ES-I3 (cell line): ENCODE results near the gene SUB1.

Experiments used
- H3K36me3 ChIP-seq: 2 replicates; pipeline ENCODE4 v1.6.1; 2013; ENCODE audit warnings: mild to moderate bottlenecking, low read length, control low read depth, moderate library complexity; ENCODE audit not compliant: insufficient read depth
- H3K4me1 ChIP-seq: 2 replicates; pipeline ENCODE4 v1.6.1; 2013; ENCODE audit warnings: mild to moderate bottlenecking, control low read depth, low read length; ENCODE audit not compliant: insufficient read depth
- H3K9ac ChIP-seq: 2 replicates; pipeline ENCODE4 v1.6.1; 2013; ENCODE audit warnings: low read depth, mild to moderate bottlenecking, low read length, moderate library complexity
- H3K9me3 ChIP-seq: 2 replicates; pipeline ENCODE4 v1.6.1; 2013; ENCODE audit warnings: mild to moderate bottlenecking, low read length, moderate library complexity; ENCODE audit not compliant: control insufficient read depth, insufficient read depth

SUB1 gene

GRCh38 chr5:32600054-32600622 is 14.8 kb downstream of the SUB1 start:
- Histone ChIP-seq H3K9me3 (no peaks in the 10 kb centered on the region), H3K4me1 (no peaks in the 10 kb centered on the region), H3K36me3 (peaks cover 12% of the 10 kb centered on the region), H3K9ac (no peak overlapping the region)

GRCh38 chr5:32601623-32602295 is 16.4 kb downstream of the SUB1 start:
- peaks cover 12% of the 10 kb centered on the region for H3K36me3 ChIP-seq
- H3K9ac ChIP-seq, result no peak overlapping the region
- H3K4me1 ChIP-seq, result no peaks in the 10 kb centered on the region

GRCh38 chr5:32602906-32603305 is 17.5 kb downstream of the SUB1 start:
- peaks cover 10% of the 10 kb centered on the region for H3K36me3 ChIP-seq
- no peaks in the 10 kb centered on the region for H3K9me3 ChIP-seq
- H3K4me1 ChIP-seq, result no peaks in the 10 kb centered on the region
- H3K9ac ChIP-seq, result no peak overlapping the region

More at GRCh38 chr5:32601623-32602295, 16.4 kb downstream of the SUB1 start:
- no peaks in the 10 kb centered on the region for H3K9me3 ChIP-seq

DNA sequence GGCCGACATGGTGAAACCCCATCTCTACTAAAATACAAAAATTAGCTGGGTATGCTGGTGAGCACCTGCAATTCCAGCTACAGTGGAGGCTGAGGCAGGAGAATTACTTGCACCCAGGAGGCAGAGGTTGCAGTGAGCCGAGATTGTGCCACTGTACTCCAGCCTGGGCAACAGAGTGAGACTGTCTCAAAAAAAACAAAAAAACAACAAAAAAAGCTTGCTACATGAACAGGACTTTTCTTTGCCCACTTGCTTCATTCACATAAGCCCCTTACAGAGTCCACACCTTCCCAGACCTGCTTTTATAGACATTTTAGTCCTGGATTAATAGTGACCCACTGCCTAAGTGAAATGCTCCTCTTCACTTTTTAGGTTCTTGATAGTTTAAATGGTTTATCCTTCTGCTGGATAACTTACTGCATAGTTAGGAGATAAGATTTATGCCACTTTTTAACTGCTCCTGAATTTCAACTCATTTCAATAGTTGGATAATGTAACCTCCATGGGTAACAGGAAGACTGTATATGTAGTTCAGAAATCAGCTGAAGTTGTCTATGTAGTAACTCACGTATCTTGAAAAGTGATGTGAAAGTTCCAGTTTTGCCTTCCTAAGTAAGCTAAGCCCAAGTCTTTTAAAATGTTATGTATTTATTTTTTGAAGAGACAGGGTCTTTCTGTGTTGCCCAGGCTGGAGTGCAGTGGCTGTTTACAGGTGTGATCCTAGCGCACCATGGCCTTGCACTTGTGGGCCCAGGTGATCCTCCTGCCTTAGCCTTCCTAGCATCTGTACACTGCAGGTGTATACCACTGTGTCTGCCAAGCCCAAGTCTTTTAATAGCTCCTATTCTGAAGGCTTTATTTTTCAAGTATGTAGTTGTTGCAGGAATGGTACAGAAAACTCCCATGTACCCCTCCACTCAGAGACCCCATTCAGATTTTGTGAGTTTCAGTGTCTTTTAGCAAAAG is 19.7 kb downstream of the SUB1 start:
- no peaks in the 10 kb centered on the region for H3K4me1 ChIP-seq
- no peak overlapping the region for H3K9ac ChIP-seq

DNA sequence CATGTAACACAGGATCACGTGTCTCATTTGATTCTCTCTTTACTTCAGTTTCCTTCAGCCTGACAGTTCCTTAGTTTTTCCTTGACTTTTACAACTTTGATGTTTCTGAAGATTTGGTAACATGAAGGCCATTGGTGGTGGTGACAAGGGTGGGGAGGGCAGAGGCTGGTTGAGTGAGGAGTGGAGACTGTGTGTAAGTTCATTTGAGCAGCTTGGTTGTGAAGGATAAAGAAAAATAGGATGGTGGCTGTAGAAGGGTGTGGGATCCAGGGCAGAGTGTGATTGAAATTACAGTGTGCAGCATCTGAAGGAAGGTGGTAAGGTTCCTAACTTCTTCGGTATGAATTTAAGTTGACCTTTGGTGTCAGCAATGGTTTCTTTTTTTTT is 20.4 kb downstream of the SUB1 start:
- Histone ChIP-seq H3K4me1 (no peaks in the 10 kb centered on the region), H3K9ac (no peak overlapping the region), H3K36me3 (no peaks in the 10 kb centered on the region), H3K9me3 (no peaks in the 10 kb centered on the region)

More for the DNA sequence above, 19.7 kb downstream of the SUB1 start:
- Histone ChIP-seq H3K36me3 (peaks cover 2% of the 10 kb centered on the region), H3K9me3 (no peaks in the 10 kb centered on the region)

DNA sequence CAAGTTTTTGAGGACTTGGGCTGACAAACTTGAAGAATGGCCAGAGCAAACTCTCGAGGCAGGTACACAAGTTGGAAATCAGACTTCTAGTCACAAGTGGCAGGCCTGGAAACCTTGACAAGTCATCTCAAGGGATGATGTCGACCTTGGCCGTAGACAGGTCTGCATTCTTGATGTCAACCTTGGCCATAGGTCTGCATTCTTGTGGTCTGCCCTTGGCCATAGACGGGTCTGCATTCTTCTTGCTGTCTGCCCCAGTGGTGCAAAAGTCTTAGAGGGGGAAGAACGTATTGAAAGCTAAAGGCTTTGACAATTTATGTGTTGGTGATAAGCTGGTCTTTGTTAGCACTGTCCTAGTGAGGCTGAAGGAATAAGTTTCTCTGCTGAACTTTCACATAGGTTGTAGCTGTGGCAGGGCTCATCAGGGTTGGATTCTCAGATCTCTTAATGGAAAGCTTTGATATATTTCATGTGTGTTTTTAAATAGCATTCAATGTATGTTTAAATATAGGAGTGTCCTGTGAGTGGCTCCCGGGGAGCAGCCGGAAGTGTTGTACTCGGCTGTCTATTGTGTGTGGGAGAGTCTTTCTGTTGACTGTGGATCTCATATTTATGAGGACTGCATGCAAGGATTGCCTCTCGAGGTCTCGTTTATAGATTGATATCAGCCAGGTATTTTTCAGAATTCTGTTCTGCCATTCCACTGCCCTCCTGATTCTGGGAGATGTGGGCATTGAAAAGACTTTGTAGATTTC is 27.0 kb downstream of the SUB1 start:
- no peaks in the 10 kb centered on the region for H3K36me3 ChIP-seq
- no peaks in the 10 kb centered on the region for H3K9me3 ChIP-seq
- H3K4me1 ChIP-seq, result no peaks in the 10 kb centered on the region
- no peak overlapping the region for H3K9ac ChIP-seq

GRCh38 chr5:32613050-32613672 is 27.8 kb downstream of the SUB1 start:
- no peaks in the 10 kb centered on the region for H3K36me3 ChIP-seq
- no peaks in the 10 kb centered on the region for H3K9me3 ChIP-seq
- H3K9ac ChIP-seq, result no peak overlapping the region
- H3K4me1 ChIP-seq, result no peaks in the 10 kb centered on the region

- Histone ChIP-seq H3K36me3 (no peaks in the 10 kb centered on the region), H3K9me3 (no peaks in the 10 kb centered on the region), H3K4me1 (no peaks in the 10 kb centered on the region), H3K9ac (no peak overlapping the region)
These were observed 29.9 kb downstream of the SUB1 start for GRCh38 chr5:32615236-32615635.

DNA sequence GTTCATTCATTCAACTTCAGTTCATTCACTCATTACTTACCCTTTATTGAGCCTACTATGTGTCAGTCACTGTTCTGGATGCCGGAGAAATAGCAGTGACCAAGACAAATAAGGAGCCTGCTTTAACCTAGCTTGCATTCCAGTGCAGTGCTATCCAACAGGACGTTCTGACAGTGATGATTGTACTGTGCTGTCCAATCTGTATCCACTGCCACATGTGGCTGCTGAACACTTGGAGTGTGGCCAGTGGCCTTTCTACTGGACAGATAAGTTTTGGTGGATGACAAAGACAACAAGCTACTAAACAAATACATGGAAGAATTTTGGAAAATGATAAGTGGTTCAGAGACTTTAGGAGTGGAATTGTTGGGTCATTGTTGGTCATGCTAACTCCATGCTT is 33.6 kb downstream of the SUB1 start:
- Histone ChIP-seq H3K9me3 (no peaks in the 10 kb centered on the region), H3K36me3 (no peaks in the 10 kb centered on the region), H3K9ac (no peak overlapping the region), H3K4me1 (no peaks in the 10 kb centered on the region)

DNA sequence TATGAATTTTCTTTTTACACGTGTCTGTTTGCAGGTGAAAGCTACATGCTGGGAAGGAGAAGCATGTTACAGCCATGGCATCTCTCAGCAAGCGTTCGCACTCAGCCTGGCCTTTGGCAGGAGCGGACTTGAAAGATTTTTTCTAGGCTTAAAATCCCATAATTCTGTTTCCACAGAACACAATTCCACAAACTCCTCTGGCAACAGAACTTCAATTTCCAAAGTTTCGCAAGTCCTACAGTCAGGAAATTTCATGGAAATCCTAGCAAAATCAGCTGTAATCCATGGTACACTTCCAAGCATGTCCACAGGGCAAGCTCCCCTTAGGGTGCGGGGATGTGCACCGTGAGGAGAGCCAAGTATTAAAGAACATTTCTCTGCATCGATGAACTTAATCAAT is 35.9 kb downstream of the SUB1 start:
- no peaks in the 10 kb centered on the region for H3K4me1 ChIP-seq
- no peaks in the 10 kb centered on the region for H3K9me3 ChIP-seq
- H3K36me3 ChIP-seq, result no peaks in the 10 kb centered on the region
- H3K9ac ChIP-seq, result no peak overlapping the region

DNA sequence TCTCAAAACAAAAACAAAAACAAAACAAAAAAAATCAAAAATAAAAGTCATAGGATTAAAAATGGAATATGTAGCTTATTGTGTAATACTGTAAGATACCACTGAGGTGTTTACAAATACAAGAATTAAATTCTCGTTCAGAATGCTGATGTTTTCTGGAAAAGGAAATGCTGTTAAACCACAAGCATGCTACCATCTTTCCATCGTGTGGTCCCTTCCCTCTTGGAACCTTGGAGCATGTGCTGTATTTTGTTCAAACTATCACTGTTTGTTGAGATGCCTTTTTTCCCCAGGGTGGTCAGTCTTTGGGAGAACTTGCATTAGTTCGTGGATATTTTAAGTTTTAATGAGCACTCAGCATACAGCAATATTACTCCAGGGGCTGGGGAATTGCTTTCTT is 39.7 kb downstream of the SUB1 start:
- no peaks in the 10 kb centered on the region for H3K36me3 ChIP-seq
- H3K9ac ChIP-seq, result no peak overlapping the region
- no peaks in the 10 kb centered on the region for H3K4me1 ChIP-seq
- H3K9me3 ChIP-seq, result no peaks in the 10 kb centered on the region

GRCh38 chr5:32625547-32625946 is 40.2 kb downstream of the SUB1 start:
- H3K9me3 ChIP-seq, result no peaks in the 10 kb centered on the region
- no peak overlapping the region for H3K9ac ChIP-seq
- no peaks in the 10 kb centered on the region for H3K36me3 ChIP-seq
- H3K4me1 ChIP-seq, result no peaks in the 10 kb centered on the region

DNA sequence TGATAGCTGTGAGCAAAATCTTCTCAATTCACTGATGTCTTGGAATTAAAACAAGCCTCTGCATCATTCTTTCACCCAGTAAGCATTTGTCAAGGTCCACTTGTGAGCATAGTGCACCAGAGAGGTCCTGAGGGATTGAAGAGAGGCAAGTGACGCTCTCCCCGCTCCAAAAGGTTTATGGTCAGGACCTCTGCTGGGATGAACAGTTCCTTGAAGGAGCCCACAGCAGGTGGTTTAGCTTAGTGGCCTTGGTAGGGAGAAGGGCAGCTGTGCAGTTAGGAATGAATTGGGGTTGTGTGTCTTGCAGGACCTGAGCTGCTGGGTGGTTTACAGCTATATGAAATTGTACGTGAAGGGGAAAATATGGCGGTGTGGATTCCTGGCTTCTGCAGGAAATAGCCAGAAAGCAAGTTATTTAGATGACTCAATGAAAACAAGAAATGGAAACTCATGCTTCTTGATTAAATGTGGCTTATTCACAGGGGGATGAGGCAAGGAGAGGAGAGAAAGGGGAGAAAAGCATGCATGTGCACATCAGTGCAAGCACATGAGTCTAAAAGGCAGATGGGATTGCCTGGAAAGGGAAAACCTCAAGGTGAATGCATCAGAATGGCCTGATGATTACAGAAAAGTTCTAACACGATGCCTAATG is 42.0 kb downstream of the SUB1 start:
- H3K36me3 ChIP-seq, result no peaks in the 10 kb centered on the region
- no peak overlapping the region for H3K9ac ChIP-seq
- H3K9me3 ChIP-seq, result no peaks in the 10 kb centered on the region
- no peaks in the 10 kb centered on the region for H3K4me1 ChIP-seq
